SK-N-MC (cell line): ENCODE measurements around the gene ESR2.
"Not testable (repeated sequence)": the region's sequence is repeated elsewhere in the genome, so short reads cannot be mapped to it uniquely, and the experiment has no call there.

ENCODE experiments used
- DNase-seq: peaks from one replicate; pipeline ENCODE4 v3.0.0-alpha.2; 2011; ENCODE audit warnings: low read depth, low spot score
- H3K27ac ChIP-seq: fragments of 200-600 bp; sonication (generic); 2 replicates; pipeline ENCODE4 v1.5.1; 2016; ENCODE audit warnings: mixed run types
- H3K36me3 ChIP-seq: fragments of 200-600 bp; sonication (generic); 2 replicates; pipeline ENCODE4 v1.6.1; 2017; ENCODE audit warnings: antibody characterized with exemption, low read length, mixed read lengths; ENCODE audit not compliant: insufficient read depth
- H3K4me3 ChIP-seq: fragments of 200-600 bp; sonication (generic); 2 replicates; pipeline ENCODE4 v1.5.1; 2016
- H3K9ac ChIP-seq: fragments of 200-600 bp; sonication (generic); 2 replicates; pipeline ENCODE4 v1.8.0; 2017; ENCODE audit warnings: mixed run types, mixed read lengths; ENCODE audit not compliant: insufficient read length
- H3K9me3 ChIP-seq: fragments of 200-600 bp; sonication (generic); 2 replicates; pipeline ENCODE4 v1.6.1; 2017; ENCODE audit warnings: low read depth, mild to moderate bottlenecking, antibody characterized with exemption, low read length, moderate library complexity, mixed read lengths
- EZH2 ChIP-seq: fragments of 200-600 bp; sonication (generic); IDR thresholded peaks from one replicate; pipeline ENCODE4 v1.6.1; 2017; ENCODE audit warnings: antibody characterized with exemption
- FOXP2 ChIP-seq: optimal IDR thresholded peaks from 2 replicates; pipeline ENCODE3; 2011; ENCODE audit warnings: mild to moderate bottlenecking, moderate library complexity; ENCODE audit not compliant: insufficient read depth; ENCODE audit errors: extremely low read length, control extremely low read depth
- POLR2AphosphoS5 ChIP-seq: IDR thresholded peaks from 2 replicates; pipeline ENCODE4 v1.6.1; 2012; ENCODE audit warnings: mild to moderate bottlenecking, low read depth, low read length, borderline replicate concordance

The ESR2 gene

DNA sequence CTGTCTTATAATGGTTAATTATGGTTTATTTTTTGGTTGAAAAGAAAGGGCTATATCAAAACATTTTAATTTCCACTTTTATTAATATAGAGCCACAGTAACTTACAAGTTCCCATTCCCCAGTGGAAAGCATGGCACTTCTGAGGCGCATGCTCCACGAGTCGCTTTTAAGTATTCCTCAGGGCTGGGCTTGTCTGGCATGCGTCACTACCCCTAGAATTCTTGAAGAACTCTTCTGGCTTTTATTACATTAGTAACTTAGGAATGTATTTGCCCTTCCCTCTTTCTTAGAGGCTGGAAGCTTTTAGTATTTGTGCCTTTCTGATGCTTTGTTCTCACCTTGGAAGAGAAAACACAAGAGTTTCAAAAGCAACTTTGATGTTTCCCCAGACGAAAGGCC is 81.1 kb downstream of the ESR2 start:
- no peak for DNase-seq
- no peak overlapping the region for H3K27ac ChIP-seq
- H3K9me3 ChIP-seq = no peaks in the 10 kb centered on the region
- TF ChIP-seq EZH2 (no peak), FOXP2 (no peak), POLR2AphosphoS5 (no peak)
- H3K9ac ChIP-seq = no peak overlapping the region
- H3K4me3 ChIP-seq = no peak overlapping the region
- H3K36me3 ChIP-seq = peaks cover 62% of the 10 kb centered on the region

DNA sequence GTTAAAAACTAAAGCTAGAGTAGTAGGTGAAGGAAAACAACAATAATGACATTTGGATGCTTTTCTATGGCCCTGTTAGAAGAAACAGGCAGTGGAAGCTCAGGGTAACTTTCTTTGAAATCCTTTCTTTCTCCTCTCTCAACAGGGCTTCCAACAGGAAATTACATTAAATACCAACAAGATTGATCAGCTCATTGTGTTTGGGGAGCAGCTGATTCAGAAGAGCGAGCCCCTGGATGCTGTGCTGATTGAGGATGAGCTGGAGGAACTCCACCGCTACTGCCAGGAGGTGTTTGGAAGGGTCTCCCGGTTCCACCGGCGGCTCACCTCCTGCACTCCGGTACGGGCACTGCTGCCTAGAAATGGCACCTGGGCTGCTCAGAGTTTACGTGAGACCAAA is 81.5 kb downstream of the ESR2 start:
- Histone ChIP-seq H3K27ac (no peak overlapping the region), H3K9me3 (no peaks in the 10 kb centered on the region), H3K9ac (no peak overlapping the region), H3K36me3 (peaks cover 64% of the 10 kb centered on the region), H3K4me3 (no peak overlapping the region)
- DNase-seq = no peak
- no peak for TF ChIP-seq EZH2
- no peak for TF ChIP-seq FOXP2
- no peak for TF ChIP-seq POLR2AphosphoS5

DNA sequence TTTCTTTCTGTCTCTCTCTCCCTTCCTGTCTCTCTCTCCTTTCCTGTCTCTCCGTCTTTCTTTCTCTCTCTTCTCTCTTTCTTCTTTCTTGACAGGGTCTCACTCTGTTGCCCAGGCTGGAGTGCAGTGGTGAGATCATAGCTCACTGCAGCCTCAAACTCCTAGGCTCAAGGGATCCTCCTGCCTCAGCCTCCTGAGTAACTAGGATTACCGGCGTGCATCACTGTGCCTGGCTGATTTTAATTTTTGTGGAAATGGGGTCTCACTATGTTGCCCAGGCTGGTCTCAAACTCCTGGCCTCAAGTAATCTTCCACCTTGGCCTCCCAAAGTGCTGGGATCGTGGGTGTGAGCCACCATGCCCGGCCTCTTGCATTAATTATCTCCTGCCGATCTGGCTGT is 83.3 kb downstream of the ESR2 start:
- H3K27ac ChIP-seq, DNase-seq, H3K9ac ChIP-seq, H3K4me3 ChIP-seq, H3K9me3 ChIP-seq: not testable (repeated sequence)
- H3K36me3 ChIP-seq = peaks cover 54% of the 10 kb centered on the region

DNA sequence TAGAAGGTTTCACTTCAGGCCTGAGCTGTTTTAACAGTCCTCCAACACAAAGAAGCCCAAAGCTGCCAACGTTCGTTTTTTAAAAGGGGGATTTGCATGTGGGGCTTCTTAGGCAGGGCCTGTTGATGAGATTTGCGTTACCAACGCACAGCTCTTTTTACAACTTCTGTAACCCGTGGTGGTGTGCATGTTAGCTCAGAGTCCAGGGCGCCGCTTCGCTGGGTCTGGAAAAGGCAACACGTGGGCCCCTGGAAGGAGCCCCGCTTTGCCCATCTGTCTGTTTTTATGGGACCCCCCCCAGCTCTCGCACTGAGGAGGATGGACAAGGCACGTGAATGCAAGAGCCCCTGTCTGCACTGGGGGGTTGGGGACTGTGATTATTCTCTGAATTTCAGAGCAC is 84.0 kb downstream of the ESR2 start:
- no peak overlapping the region for H3K27ac ChIP-seq
- H3K36me3 ChIP-seq = peaks cover 47% of the 10 kb centered on the region
- no peak overlapping the region for H3K9ac ChIP-seq
- no peaks in the 10 kb centered on the region for H3K9me3 ChIP-seq
- DNase-seq = no peak
- no peak overlapping the region for H3K4me3 ChIP-seq
- TF ChIP-seq EZH2 = no peak
- TF ChIP-seq FOXP2 = no peak
- TF ChIP-seq POLR2AphosphoS5 = no peak

DNA sequence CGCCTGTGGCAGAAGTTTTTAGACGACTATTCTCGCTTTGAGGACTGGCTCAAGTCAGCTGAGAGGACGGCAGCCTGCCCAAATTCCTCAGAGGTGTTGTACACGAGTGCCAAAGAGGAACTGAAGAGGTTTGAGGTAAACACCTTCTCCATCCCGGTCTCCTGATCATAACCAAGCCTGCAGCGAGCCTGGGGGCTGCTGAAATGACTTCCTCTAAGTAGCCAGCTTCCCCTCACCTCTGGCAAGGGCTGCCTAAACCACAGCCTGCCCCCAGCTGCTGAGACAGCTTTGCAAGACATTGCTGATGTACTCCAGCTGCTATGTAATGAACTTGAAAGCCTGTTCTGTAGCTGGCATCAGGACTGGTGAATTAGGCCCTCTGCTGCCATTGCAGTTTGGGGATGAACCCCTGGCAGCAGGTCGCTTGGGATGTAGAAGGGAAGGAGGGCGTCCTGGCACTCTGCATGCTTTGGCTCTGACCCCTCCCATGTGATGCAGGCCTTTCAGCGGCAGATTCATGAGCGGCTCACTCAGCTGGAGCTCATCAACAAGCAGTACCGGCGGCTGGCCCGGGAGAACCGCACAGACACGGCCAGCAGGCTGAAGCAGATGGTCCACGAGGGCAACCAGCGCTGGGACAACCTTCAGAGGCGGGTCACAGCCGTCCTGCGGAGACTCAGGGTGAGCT is 84.6 kb downstream of the ESR2 start:
- no peak for DNase-seq
- TF ChIP-seq EZH2 (no peak), FOXP2 (no peak), POLR2AphosphoS5 (no peak)
- H3K27ac ChIP-seq = no peak overlapping the region
- H3K9me3 ChIP-seq = no peaks in the 10 kb centered on the region
- no peak overlapping the region for H3K4me3 ChIP-seq
- H3K9ac ChIP-seq = no peak overlapping the region
- H3K36me3 ChIP-seq = peaks cover 42% of the 10 kb centered on the region

DNA sequence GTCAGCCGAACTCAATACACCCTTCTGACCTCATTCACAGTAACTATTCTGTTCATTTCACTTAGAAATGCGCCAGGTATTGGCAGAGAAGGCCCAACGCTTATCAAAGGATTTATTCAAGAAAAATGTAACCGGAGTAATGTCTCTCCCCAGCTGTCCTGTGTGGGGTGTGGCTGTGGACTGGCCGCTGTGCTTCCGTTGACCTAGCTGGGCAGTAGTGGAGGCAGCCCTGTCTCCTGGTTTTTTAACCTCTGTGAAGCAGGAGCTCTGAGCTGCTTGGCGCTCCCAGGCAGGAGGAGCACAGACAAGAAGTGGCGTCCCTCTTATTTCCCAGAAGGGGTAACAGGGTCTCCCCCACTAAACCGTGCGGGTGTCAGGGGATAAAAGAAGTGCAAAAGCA is 85.2 kb downstream of the ESR2 start:
- no peak overlapping the region for H3K27ac ChIP-seq
- H3K36me3 ChIP-seq = peaks cover 36% of the 10 kb centered on the region
- no peak overlapping the region for H3K4me3 ChIP-seq

DNA sequence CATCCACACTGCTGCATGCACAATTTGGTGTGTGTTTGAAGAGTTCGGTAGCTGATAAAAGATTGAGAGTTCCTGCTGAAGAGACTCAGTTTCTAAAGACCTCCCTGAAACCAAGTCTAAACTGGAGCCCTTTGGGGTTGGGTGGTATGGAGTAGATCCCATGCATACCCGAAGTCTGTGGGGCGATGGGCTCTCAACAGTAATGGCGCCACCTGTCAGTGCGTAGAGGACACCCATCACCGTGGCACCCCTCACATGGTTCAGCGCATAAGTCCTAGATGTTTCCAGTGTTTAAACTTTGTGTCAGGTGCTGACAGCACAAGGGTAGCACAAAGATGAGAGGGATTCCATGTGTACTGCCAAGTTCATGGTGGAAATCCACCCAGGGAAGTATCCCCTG is 85.9 kb downstream of the ESR2 start:
- Histone ChIP-seq H3K27ac (no peak overlapping the region), H3K36me3 (peaks cover 29% of the 10 kb centered on the region; the same call in 1 of the 2 replicates), H3K4me3 (no peak overlapping the region), H3K9me3 (no peaks in the 10 kb centered on the region), H3K9ac (no peak overlapping the region)
- DNase-seq = no peak
- TF ChIP-seq EZH2 (no peak), POLR2AphosphoS5 (no peak), FOXP2 (no peak)

More for the DNA sequence above, 85.2 kb downstream of the ESR2 start:
- TF ChIP-seq POLR2AphosphoS5 (no peak), EZH2 (no peak), FOXP2 (no peak)
- no peaks in the 10 kb centered on the region for H3K9me3 ChIP-seq
- no peak overlapping the region for H3K9ac ChIP-seq
- no peak for DNase-seq

DNA sequence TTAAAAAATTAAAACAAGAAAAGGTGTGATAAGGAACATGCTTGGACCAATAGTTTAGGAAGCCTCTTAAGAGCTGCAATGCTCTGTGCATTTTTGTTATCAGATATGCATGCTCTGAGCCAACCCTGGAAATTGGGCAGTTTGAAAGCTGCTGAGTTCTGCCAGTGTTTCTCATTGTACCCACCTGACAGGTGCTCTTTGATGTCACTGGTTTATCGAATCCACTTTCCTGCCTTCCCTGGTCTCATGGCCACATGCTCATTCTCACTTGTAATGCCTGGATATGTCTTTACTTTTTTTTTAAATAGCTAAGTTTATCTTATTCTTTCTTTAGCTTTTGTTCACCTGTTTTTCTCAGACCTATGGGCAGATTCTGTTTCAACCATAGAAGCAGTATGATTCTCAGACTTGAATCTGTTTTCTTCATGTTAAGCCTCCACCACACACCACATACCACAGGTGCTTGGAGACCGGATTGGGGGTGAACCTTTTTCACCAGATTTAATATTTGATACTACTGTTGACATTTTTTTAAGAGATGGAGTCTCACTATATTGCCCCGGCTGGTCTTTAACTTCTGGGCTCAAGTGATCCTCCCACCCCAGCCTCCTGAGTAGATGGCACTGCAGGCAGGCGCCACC is 90.7 kb downstream of the ESR2 start:
- TF ChIP-seq EZH2 = no peak
- no peak for DNase-seq
- Histone ChIP-seq H3K9ac (no peak overlapping the region), H3K27ac (no peak overlapping the region), H3K9me3 (no peaks in the 10 kb centered on the region), H3K36me3 (peaks cover 6% of the 10 kb centered on the region; the same call in 1 of the 2 replicates), H3K4me3 (no peak overlapping the region)

DNA sequence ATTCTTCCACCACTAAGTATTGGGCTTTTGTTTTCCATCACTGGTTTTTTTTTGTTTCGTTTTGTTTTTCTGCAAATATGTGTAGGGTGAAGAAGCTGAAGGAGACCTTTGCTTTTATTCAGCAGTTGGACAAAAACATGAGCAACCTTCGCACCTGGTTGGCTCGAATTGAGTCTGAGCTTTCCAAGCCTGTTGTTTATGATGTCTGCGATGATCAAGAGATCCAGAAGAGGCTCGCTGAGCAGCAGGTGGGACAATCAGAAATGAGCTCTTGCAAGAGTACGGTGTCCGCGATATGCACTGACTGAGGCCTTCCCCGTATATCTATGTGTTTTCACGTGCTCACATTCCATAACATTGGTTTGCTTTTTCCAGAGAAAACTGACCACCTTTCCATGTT is 91.5 kb downstream of the ESR2 start:
- no peak for DNase-seq
- Histone ChIP-seq H3K27ac (no peak overlapping the region), H3K9ac (no peak overlapping the region), H3K36me3 (no peaks in the 10 kb centered on the region), H3K9me3 (no peaks in the 10 kb centered on the region), H3K4me3 (no peak overlapping the region)
- TF ChIP-seq POLR2AphosphoS5 (no peak), EZH2 (no peak), FOXP2 (no peak)
